Measurements from ENCODE around the gene MAP1LC3B. TPM values are rescaled to one million over a fixed set of nuclear protein-coding genes. Genes with fewer than 3 reads are reported as not detected.

The MAP1LC3B gene
- total RNA-seq, 2 experiments from 2014 or later = 55.3 to 58.1 TPM

GRCh38 chr16:87412371-87412995 is 20.3 kb downstream of the MAP1LC3B start:
- no peak overlapping the region for H3K4me3 Mint-ChIP-seq
- ChIA-PET POLR2A (no interaction called here), CTCF (interaction anchor here (1.4 kb wide), 1 partner anchor 223 kb away, joined by 6 read pairs; no protein-coding TSS in a partner anchor)
- H3K27ac Mint-ChIP-seq = no peak overlapping the region
- no peaks in the 10 kb centered on the region for H3K27me3 Mint-ChIP-seq
- DNase-seq (no peak), ATAC-seq (no peak)
- peaks cover 3% of the 10 kb centered on the region for H3K36me3 Mint-ChIP-seq (ENCODE audit: low read depth)
- no peak for TF ChIP-seq CTCF (IDR thresholded peaks at IDR 0.05)
- intact Hi-C loops (cut with micrococcal nuclease) = no loop called here
- H3K9me3 Mint-ChIP-seq = no peaks in the 10 kb centered on the region
- H3K4me1 Mint-ChIP-seq (ENCODE audit: low read depth) = peaks cover under 1% of the 10 kb centered on the region

GRCh38 chr16:87412996-87413421 is 20.9 kb downstream of the MAP1LC3B start:
- no peak for TF ChIP-seq CTCF (IDR thresholded peaks at IDR 0.05)
- no peaks in the 10 kb centered on the region for H3K4me1 Mint-ChIP-seq (ENCODE audit: low read depth)
- intact Hi-C loops (cut with micrococcal nuclease) = no loop called here
- ChIA-PET CTCF (interaction anchor here (1.4 kb wide), 1 partner anchor 223 kb away, joined by 6 read pairs; no protein-coding TSS in a partner anchor), POLR2A (no interaction called here)
- no peak for DNase-seq
- no peak overlapping the region for H3K27ac Mint-ChIP-seq
- H3K9me3 Mint-ChIP-seq = no peaks in the 10 kb centered on the region
- H3K36me3 Mint-ChIP-seq (ENCODE audit: low read depth) = peaks cover 3% of the 10 kb centered on the region
- ATAC-seq = no peak
- H3K27me3 Mint-ChIP-seq = no peaks in the 10 kb centered on the region
- H3K4me3 Mint-ChIP-seq = no peak overlapping the region

DNA sequence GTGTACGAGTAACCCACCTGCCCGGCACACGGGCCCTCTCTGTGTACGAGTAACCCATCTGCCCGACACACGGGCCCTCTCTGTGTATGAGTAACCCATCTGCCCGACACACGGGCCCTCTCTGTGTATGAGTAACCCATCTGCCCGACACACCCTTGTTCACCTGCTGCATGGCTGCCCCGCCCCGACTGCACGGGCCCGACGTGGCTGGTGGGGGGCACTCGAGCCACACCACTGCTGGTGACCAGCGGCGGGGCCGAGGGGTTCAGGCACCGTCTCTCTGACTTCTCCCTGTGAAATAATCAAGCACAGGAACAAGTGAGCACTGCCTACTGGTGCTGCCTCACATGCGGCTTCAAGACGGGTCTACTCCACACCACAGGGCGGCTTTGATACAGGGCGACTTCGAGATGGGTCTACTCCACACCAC is 22.1 kb downstream of the MAP1LC3B start:
- ATAC-seq = peak; percentile 56
- Mint-ChIP-seq H3K4me1 (ENCODE audit: low read depth) (no peaks in the 10 kb centered on the region), H3K27me3 (no peaks in the 10 kb centered on the region), H3K4me3 (no peak overlapping the region), H3K36me3 (ENCODE audit: low read depth) (peaks cover 3% of the 10 kb centered on the region), H3K9me3 (no peaks in the 10 kb centered on the region), H3K27ac (no peak overlapping the region)
- DNase-seq = peak; percentile 35
- TF ChIP-seq CTCF (IDR thresholded peaks at IDR 0.05) = no peak
- CTCF ChIA-PET = no interaction called here
- intact Hi-C loops (cut with micrococcal nuclease) = no loop called here
- POLR2A ChIA-PET = no interaction called here

DNA sequence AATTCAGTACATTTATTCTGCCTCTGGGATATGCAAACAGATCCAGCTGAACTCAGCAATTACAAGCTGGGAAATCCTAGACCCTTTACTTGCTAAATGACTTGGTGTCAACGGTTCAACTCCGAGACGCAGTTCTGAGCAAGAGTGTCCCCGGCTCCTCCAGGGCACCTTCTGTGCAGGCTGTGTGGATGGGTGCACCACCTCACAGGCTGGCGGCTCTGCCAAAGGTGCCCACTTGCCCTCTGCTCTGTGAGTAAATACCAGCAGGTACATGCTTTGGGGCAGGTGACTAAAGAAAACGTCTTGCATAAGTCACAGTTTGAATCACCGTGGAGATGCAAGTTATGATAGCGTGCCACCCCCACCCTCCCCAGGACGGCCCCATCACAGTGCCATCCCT is 23.3 kb downstream of the MAP1LC3B start:
- ATAC-seq = no peak
- intact Hi-C loops (cut with micrococcal nuclease) = loop anchor here (5.0 kb wide), 1 partner anchor 222 kb away; no protein-coding TSS in a partner anchor
- Mint-ChIP-seq H3K9me3 (no peaks in the 10 kb centered on the region), H3K27ac (no peak overlapping the region), H3K4me1 (ENCODE audit: low read depth) (no peaks in the 10 kb centered on the region), H3K27me3 (no peaks in the 10 kb centered on the region), H3K4me3 (no peak overlapping the region), H3K36me3 (ENCODE audit: low read depth) (peaks cover 6% of the 10 kb centered on the region)
- DNase-seq = no peak
- TF ChIP-seq CTCF (IDR thresholded peaks at IDR 0.05) = no peak
- ChIA-PET CTCF (interaction anchor here (1.0 kb wide), 2 partner anchors 156 to 221 kb away, joined by 3 to 10 read pairs; no protein-coding TSS in a partner anchor), POLR2A (no interaction called here)

DNA sequence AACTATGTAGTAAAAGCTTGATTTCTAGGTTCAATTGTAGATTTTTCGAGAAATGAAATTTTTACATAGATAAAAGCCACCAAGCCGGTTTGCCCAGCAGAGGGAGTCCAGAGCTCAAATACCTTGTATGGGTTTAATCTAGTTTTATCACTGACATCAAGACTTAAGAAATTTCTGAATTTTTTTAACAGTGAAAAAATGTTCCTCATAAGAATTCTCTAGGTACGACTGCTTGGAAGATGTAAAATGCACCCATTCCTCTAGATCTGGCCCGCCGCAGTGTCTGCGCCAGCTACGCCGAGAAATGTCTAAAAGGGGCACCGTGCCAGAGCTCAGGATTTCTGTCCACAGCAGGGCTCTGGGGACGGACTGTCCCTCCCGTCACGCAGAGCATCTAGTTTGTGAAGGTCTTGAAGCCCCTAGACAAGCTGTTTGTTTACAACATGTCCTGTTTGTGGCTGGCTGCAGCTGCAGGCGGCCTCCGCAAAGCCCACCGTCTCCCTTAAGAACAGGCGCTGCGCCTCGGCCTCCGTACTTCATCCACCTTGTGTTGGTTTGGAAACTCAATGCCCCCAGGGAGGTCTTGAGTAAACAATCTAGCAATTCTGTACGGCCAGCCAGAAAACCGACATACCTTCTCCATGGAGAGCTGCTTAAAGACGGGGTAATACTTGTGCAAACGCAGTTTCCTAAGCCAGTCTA is 24.8 kb downstream of the MAP1LC3B start:
- intact Hi-C loops (cut with micrococcal nuclease) = loop anchor here (5.0 kb wide), 1 partner anchor 220 kb away; no protein-coding TSS in a partner anchor
- Mint-ChIP-seq H3K27ac (no peak overlapping the region), H3K9me3 (no peaks in the 10 kb centered on the region), H3K27me3 (no peaks in the 10 kb centered on the region), H3K4me1 (ENCODE audit: low read depth) (no peaks in the 10 kb centered on the region), H3K36me3 (ENCODE audit: low read depth) (peaks cover 2% of the 10 kb centered on the region), H3K4me3 (no peak overlapping the region)
- peak; percentile 76 for TF ChIP-seq CTCF (IDR thresholded peaks at IDR 0.05)
- ChIA-PET POLR2A (no interaction called here), CTCF (interaction anchor here (0.8 to 3.6 kb wide), 23 partner anchors 9 to 286 kb away, joined by 3 to 42 read pairs (median 4); no protein-coding TSS in a partner anchor)
- DNase-seq (peak; percentile 71), ATAC-seq (no peak)

Measured in activated CD8-positive, alpha-beta T cell treated with anti-CD3 and anti-CD28 coated beads for 36 hours (primary cell).